A549 (cell line): Measurements from ENCODE around the gene AGTRAP. TPM values are rescaled to one million over a fixed set of nuclear protein-coding genes. Genes with fewer than 3 reads are reported as not detected.

Source experiments
- ATAC-seq, 2 experiments: fragments of 200-7000 bp in 1 of 2; fragments of >200 bp in 1 of 2; cut with Nextera tagmentation in 1 of 2; cut with Tn5 transposase in 1 of 2; 3 replicates each; pipeline versions ENCODE4 v1.8.0 to v1.9.1; 2018 to 2020; ENCODE audit warnings: mild to moderate bottlenecking in 1 of 2, moderate library complexity in 1 of 2
- CTCF ChIA-PET: fragments of 300-600 bp; sonication (Branson Sonifier 250); formaldehyde crosslinking; extraction: SDS; loops from one replicate; lab custom pipeline; 2021; ENCODE audit warnings: antibody characterized with exemption, inconsistent platforms; lab: Yijun Ruan, JAX
- POLR2A ChIA-PET: fragments of 350-600 bp; formaldehyde crosslinking; extraction: SDS; loops from one replicate; lab custom pipeline; 2021; ENCODE audit warnings: antibody characterized with exemption, inconsistent platforms; lab: Yijun Ruan, JAX
- DNase-seq, 2 experiments: peaks; one replicate each; pipeline versions ENCODE4 v3.0.0 to v3.0.0-alpha.2; 2011 to 2016; ENCODE audit warnings: low read depth in 1 of 2, low spot score in 1 of 2
- FAIRE-seq: peaks from 2 replicates; lab custom pipeline; 2011; peaks lifted over from hg19 to GRCh38; lab: Jason Lieb, UNC
- H3K27ac ChIP-seq, 2 experiments: fragments of >200 bp; sonication (Bioruptor Twin); formaldehyde crosslinking; 3 replicates each; pipeline ENCODE4 v1.5.1; 2016 to 2017
- H3K4me1 ChIP-seq: fragments of >200 bp; sonication (Bioruptor Twin); formaldehyde crosslinking; 3 replicates; pipeline ENCODE4 v1.6.1; 2016
- H3K4me2 ChIP-seq: fragments of >200 bp; sonication (Bioruptor Twin); formaldehyde crosslinking; 3 replicates; pipeline ENCODE4 v1.6.1; 2016
- H3K4me3 ChIP-seq: fragments of >200 bp; sonication (Bioruptor Twin); formaldehyde crosslinking; 3 replicates; pipeline ENCODE4 v1.5.1; 2016
- H3K9me3 ChIP-seq: fragments of >200 bp; sonication (Bioruptor Twin); formaldehyde crosslinking; 3 replicates; pipeline ENCODE4 v1.6.1; 2016
- ATOH8 ChIP-seq: fragments of 250-450 bp; sonication (Bioruptor Pico); IDR thresholded peaks from 2 replicates; pipeline ENCODE4 v1.5.0; 2020; ENCODE audit warnings: low read depth, mild to moderate bottlenecking, moderate library complexity
- CEBPB ChIP-seq, 2 experiments: fragments of >200 bp in 1 of 2; sonication (Bioruptor Twin) in 1 of 2; formaldehyde crosslinking in 1 of 2; IDR thresholded peaks; 2 replicates each; pipeline ENCODE4 v1.6.1; 2012 to 2016
- ESRRA ChIP-seq: fragments of 150-350 bp; IDR thresholded peaks from 2 replicates; pipeline ENCODE4 v1.6.1; 2014; ENCODE audit warnings: mild to moderate bottlenecking, low read length, borderline replicate concordance
- FOXS1 ChIP-seq: fragments of 250-450 bp; sonication (Bioruptor Pico); IDR thresholded peaks from 2 replicates; pipeline ENCODE4 v1.5.0; 2020; ENCODE audit warnings: mild to moderate bottlenecking, moderate library complexity
- HMGXB4 ChIP-seq: fragments of 250-450 bp; sonication (Bioruptor Pico); IDR thresholded peaks from 2 replicates; pipeline ENCODE4 v1.5.0; 2021; ENCODE audit warnings: mild to moderate bottlenecking, moderate library complexity, borderline replicate concordance
- HOXB5 ChIP-seq: fragments of 250-450 bp; sonication (Bioruptor Pico); IDR thresholded peaks from 2 replicates; pipeline ENCODE4 v1.5.0; 2020; ENCODE audit warnings: mild to moderate bottlenecking, moderate library complexity
- JUN ChIP-seq, 2 experiments: fragments of >200 bp; sonication (Bioruptor Twin); formaldehyde crosslinking; IDR thresholded peaks; 2 replicates in 1 of 2; 3 replicates in 1 of 2; pipeline ENCODE4 v1.6.1; 2016 to 2017
- KDM1A ChIP-seq: fragments of 200-600 bp; sonication (generic); IDR thresholded peaks from 2 replicates; pipeline ENCODE4 v1.6.1; 2016; ENCODE audit warnings: low read depth, mild to moderate bottlenecking
- MYC ChIP-seq: IDR thresholded peaks from 2 replicates; pipeline ENCODE4 v1.6.1; 2012; ENCODE audit warnings: mild to moderate bottlenecking, inconsistent platforms, low read length, improper control_type of control experiment, borderline replicate concordance
- RNF2 ChIP-seq: fragments of 200-600 bp; sonication (generic); IDR thresholded peaks from 2 replicates; pipeline ENCODE4 v1.6.1; 2016; ENCODE audit warnings: low read depth, mild to moderate bottlenecking, antibody characterized with exemption, moderate library complexity, borderline replicate concordance
- SREBF2 ChIP-seq: fragments of 450-650 bp; IDR thresholded peaks from 2 replicates; pipeline ENCODE4 v1.6.1; 2014; ENCODE audit warnings: mild to moderate bottlenecking, moderate library complexity
- TFCP2L1 ChIP-seq: fragments of 250-450 bp; sonication (Bioruptor Pico); IDR thresholded peaks from 2 replicates; pipeline ENCODE4 v1.5.0; 2021; ENCODE audit warnings: mild to moderate bottlenecking
- WGBS: methylation state at CpG from one replicate; pipeline ENCODE4 v1.1.6; 2017; ENCODE audit errors: missing lambda C conversion rate; 5-methylcytosine and 5-hydroxymethylcytosine counted together
- polyA plus RNA-seq, 4 experiments: library from polyadenylated mRNA; depleted of rRNA in 3 of 4; stranded (reverse); fragments of >200 nt; fragmentation: RNase III in 1 of 4; extraction: RNeasy Plus Mini Kit Qiagen cat#74134 plus additional on column Dnase treatment in 1 of 4; gene quantifications; 2 replicates in 3 of 4; 3 replicates in 1 of 4; pipeline ENCODE4 v1.2.3, GENCODE V29; 2011 to 2017
- TF ChIP-seq, protein P1 (sequence below): IDR thresholded peaks from 2 replicates; pipeline ENCODE4 v1.6.1; 2012
- TF ChIP-seq, protein P2 (sequence below): fragments of >200 bp; sonication (Bioruptor Twin); formaldehyde crosslinking; IDR thresholded peaks from 3 replicates; pipeline ENCODE4 v1.6.1; 2016
- TF ChIP-seq, protein P3 (sequence below): fragments of 200-600 bp; sonication (generic); IDR thresholded peaks from 2 replicates; pipeline ENCODE4 v1.6.1; 2016; ENCODE audit warnings: antibody characterized with exemption, mild to moderate bottlenecking, moderate library complexity
- TF ChIP-seq, protein P4 (sequence below): fragments of 450-650 bp; IDR thresholded peaks from 2 replicates; pipeline ENCODE4 v1.6.1; 2014; ENCODE audit warnings: antibody characterized with exemption

The AGTRAP gene
- polyA plus RNA-seq, 2 of the 4 experiments (the other 2 are of a cell fraction): 26.9 to 57.5 TPM

DNA sequence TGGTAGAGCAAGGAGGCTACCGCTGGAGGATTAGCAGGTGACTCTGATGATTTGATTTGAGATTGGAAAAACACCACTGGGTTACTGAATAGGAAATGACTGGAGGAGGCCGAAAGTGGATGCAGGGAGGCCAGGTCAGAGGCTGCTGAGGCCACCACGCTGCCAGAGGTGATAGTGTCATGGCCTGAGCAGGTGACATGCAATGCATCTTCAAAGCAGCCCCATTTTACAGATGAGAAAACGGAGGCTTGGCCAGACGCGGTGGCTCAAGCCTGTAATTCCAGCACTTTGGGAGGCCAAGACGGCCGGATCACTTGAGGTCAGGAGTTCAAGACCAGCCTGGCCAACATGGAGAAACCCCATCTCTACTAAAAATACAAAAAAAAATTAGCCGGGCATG lies 38.8 kb downstream of the AGTRAP start:
- ChIA-PET POLR2A (no interaction called here), CTCF (interaction anchor here (4.5 kb wide), 1 partner anchor 11 kb away, joined by 26 read pairs; no protein-coding TSS in a partner anchor)
- Histone ChIP-seq H3K4me1 (no peaks in the 10 kb centered on the region), H3K27ac (no peak overlapping the region), H3K9me3 (no peaks in the 10 kb centered on the region), H3K4me3 (no peak overlapping the region), H3K4me2 (no peak overlapping the region)
- ATAC-seq (no peak), FAIRE-seq (no peak), DNase-seq (no peak)
- WGBS: 71% methylated on average over 5 of the region's 9 CpGs
- TF ChIP-seq FOXS1 (CRISPR knock-in tag) (no peak), RNF2 (no peak), HMGXB4 (no peak), HOXB5 (CRISPR knock-in tag) (no peak), KDM1A (no peak), ATOH8 (CRISPR knock-in tag) (no peak), ESRRA (no peak), MYC (no peak), JUN (IDR thresholded peaks at IDR 0.05) (no peak), SREBF2 (no peak), CEBPB (IDR thresholded peaks at IDR 0.05) (no peak), TFCP2L1 (CRISPR knock-in tag) (no peak)
- TF ChIP-seq, protein P1, sequence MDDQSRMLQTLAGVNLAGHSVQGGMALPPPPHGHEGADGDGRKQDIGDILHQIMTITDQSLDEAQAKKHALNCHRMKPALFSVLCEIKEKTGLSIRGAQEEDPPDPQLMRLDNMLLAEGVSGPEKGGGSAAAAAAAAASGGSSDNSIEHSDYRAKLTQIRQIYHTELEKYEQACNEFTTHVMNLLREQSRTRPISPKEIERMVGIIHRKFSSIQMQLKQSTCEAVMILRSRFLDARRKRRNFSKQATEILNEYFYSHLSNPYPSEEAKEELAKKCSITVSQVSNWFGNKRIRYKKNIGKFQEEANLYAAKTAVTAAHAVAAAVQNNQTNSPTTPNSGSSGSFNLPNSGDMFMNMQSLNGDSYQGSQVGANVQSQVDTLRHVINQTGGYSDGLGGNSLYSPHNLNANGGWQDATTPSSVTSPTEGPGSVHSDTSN: no peak
- TF ChIP-seq, protein P2, sequence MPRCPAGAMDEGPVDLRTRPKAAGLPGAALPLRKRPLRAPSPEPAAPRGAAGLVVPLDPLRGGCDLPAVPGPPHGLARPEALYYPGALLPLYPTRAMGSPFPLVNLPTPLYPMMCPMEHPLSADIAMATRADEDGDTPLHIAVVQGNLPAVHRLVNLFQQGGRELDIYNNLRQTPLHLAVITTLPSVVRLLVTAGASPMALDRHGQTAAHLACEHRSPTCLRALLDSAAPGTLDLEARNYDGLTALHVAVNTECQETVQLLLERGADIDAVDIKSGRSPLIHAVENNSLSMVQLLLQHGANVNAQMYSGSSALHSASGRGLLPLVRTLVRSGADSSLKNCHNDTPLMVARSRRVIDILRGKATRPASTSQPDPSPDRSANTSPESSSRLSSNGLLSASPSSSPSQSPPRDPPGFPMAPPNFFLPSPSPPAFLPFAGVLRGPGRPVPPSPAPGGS: no peak
- TF ChIP-seq, protein P3, sequence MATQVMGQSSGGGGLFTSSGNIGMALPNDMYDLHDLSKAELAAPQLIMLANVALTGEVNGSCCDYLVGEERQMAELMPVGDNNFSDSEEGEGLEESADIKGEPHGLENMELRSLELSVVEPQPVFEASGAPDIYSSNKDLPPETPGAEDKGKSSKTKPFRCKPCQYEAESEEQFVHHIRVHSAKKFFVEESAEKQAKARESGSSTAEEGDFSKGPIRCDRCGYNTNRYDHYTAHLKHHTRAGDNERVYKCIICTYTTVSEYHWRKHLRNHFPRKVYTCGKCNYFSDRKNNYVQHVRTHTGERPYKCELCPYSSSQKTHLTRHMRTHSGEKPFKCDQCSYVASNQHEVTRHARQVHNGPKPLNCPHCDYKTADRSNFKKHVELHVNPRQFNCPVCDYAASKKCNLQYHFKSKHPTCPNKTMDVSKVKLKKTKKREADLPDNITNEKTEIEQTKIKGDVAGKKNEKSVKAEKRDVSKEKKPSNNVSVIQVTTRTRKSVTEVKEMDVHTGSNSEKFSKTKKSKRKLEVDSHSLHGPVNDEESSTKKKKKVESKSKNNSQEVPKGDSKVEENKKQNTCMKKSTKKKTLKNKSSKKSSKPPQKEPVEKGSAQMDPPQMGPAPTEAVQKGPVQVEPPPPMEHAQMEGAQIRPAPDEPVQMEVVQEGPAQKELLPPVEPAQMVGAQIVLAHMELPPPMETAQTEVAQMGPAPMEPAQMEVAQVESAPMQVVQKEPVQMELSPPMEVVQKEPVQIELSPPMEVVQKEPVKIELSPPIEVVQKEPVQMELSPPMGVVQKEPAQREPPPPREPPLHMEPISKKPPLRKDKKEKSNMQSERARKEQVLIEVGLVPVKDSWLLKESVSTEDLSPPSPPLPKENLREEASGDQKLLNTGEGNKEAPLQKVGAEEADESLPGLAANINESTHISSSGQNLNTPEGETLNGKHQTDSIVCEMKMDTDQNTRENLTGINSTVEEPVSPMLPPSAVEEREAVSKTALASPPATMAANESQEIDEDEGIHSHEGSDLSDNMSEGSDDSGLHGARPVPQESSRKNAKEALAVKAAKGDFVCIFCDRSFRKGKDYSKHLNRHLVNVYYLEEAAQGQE: no peak
- TF ChIP-seq, protein P4, sequence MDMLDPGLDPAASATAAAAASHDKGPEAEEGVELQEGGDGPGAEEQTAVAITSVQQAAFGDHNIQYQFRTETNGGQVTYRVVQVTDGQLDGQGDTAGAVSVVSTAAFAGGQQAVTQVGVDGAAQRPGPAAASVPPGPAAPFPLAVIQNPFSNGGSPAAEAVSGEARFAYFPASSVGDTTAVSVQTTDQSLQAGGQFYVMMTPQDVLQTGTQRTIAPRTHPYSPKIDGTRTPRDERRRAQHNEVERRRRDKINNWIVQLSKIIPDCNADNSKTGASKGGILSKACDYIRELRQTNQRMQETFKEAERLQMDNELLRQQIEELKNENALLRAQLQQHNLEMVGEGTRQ: no peak
